ENCODE measurements around the gene TNS2. TPM values are rescaled to one million over a fixed set of nuclear protein-coding genes. Genes with fewer than 3 reads are reported as not detected.

The TNS2 gene
- total RNA-seq, 1 donor from 2014 or later, result 21.8 TPM

GRCh38 chr12:53044896-53045695, 4.8 kb upstream of the TNS2 start:
- TF ChIP-seq CTCF (conservative IDR thresholded peaks at IDR 0.05), result no peak
- no peaks in the 10 kb centered on the region for H3K9me3 Mint-ChIP-seq
- H3K27ac Mint-ChIP-seq, result peak overlapping the region; percentile 39
- peaks cover 8% of the 10 kb centered on the region for H3K36me3 Mint-ChIP-seq
- H3K27me3 Mint-ChIP-seq, result no peaks in the 10 kb centered on the region
- no peak for DNase-seq (ENCODE audit: extremely low spot score, unreplicated experiment)
- H3K4me1 Mint-ChIP-seq (ENCODE audit: unreplicated experiment), result peaks cover 46% of the 10 kb centered on the region
- H3K4me3 Mint-ChIP-seq, result peak overlapping the region; percentile 98

- H3K4me3 Mint-ChIP-seq, result peak overlapping the region; percentile 98
- H3K9me3 Mint-ChIP-seq, result no peaks in the 10 kb centered on the region
- peaks cover 49% of the 10 kb centered on the region for H3K4me1 Mint-ChIP-seq (ENCODE audit: unreplicated experiment)
- no peak for DNase-seq (ENCODE audit: extremely low spot score, unreplicated experiment)
- peaks cover 8% of the 10 kb centered on the region for H3K36me3 Mint-ChIP-seq
- no peak for TF ChIP-seq CTCF (conservative IDR thresholded peaks at IDR 0.05)
- H3K27ac Mint-ChIP-seq, result peak overlapping the region; percentile 93
- H3K27me3 Mint-ChIP-seq, result no peaks in the 10 kb centered on the region
Observed at GRCh38 chr12:53045696-53046045, 4.2 kb upstream of the TNS2 start.

DNA sequence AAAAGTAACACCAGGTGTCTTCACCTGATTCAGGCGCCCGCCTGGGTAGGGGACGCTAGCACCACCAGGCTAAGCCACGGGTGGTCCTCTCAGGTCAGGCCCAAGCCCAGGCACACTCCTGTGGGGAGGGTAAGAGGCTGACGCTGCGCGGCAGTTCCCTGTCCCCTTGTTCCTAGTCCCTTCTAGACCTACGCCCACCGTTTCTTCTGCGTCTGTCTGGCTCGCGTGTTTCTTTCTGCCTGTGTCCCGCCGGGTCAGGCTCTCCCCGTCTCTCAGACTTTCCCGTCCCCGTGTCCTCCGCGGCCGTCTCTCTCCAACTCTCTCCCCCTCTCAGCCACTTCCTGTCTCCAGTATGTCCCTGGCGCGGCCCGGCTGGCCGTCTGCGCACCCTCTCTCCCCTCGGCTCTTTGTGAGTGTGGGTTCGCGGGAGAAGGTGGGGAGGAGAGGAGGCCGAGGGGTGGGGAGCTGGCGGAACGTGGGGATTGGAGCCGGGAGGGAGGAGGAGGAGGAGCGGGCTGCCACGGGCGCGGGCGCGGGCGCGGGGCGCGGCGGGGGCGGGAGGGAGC, 3.1 kb upstream of the TNS2 start:
- Mint-ChIP-seq H3K9me3 (no peaks in the 10 kb centered on the region), H3K4me1 (ENCODE audit: unreplicated experiment) (peaks cover 57% of the 10 kb centered on the region), H3K27me3 (no peaks in the 10 kb centered on the region), H3K27ac (peak overlapping the region; percentile 93), H3K4me3 (peak overlapping the region; percentile 98), H3K36me3 (peaks cover 8% of the 10 kb centered on the region)
- DNase-seq (ENCODE audit: extremely low spot score, unreplicated experiment), result no peak
- no peak for TF ChIP-seq CTCF (conservative IDR thresholded peaks at IDR 0.05)

- Mint-ChIP-seq H3K27me3 (no peaks in the 10 kb centered on the region), H3K4me1 (ENCODE audit: unreplicated experiment) (peaks cover 57% of the 10 kb centered on the region), H3K4me3 (peak overlapping the region; percentile 74), H3K9me3 (no peaks in the 10 kb centered on the region), H3K27ac (peak overlapping the region; percentile 81), H3K36me3 (peaks cover 5% of the 10 kb centered on the region)
- TF ChIP-seq CTCF (conservative IDR thresholded peaks at IDR 0.05), result peak; percentile 59
- peak; percentile 80 for DNase-seq (ENCODE audit: extremely low spot score, unreplicated experiment)
Observed at GRCh38 chr12:53047221-53048032, 2.4 kb upstream of the TNS2 start.

DNA sequence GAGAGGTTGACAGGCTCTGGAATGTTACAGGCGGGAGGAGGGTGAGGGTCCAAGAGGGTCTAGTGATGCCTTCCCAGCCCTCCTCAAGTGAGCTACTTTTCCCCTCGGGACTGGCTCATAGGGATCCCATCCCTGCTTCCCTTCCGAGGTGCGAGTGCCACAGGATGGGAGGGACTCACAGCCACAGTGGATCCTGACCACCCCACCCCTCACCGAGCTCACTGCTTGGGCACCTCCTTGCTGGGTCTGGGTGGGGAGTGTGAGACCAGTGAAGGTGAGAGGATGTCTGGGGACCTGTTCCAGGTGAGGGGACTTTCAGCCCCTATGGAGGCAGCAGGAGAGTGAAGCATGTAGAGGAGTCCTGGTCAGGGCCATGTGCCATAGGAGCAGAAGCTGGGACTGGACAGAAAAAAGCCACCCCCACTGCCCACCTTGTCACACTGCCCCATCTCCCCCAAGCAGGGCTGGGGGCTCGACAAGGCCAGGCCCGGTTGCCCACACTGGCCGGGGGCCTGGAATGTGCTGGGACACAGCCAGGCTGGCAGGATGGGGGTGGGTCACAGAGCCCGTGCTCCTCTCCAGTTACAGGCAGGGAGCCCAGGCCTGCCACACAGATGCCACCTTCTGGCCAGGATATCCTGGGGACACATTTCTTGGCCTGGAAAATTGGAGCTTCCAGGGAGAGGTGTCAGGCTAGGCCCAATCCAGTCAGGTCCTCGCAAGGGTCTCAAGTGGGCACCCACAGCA, 1.7 kb upstream of the TNS2 start:
- Mint-ChIP-seq H3K9me3 (no peaks in the 10 kb centered on the region), H3K36me3 (no peaks in the 10 kb centered on the region), H3K4me3 (peak overlapping the region; percentile 74), H3K27me3 (no peaks in the 10 kb centered on the region), H3K4me1 (ENCODE audit: unreplicated experiment) (peaks cover 52% of the 10 kb centered on the region), H3K27ac (peak overlapping the region; percentile 81)
- TF ChIP-seq CTCF (conservative IDR thresholded peaks at IDR 0.05), result no peak
- peak; percentile 70 for DNase-seq (ENCODE audit: extremely low spot score, unreplicated experiment)
